Mesothelial cell of epicardium (in vitro differentiated cells): Measurements from ENCODE around the gene OSCP1. TPM values are rescaled to one million over a fixed set of nuclear protein-coding genes. Genes with fewer than 3 reads are reported as not detected.
"Not testable (repeated sequence)": the region's sequence is repeated elsewhere in the genome, so short reads cannot be mapped to it uniquely, and the experiment has no call there.

Source experiments
- DNase-seq, 2 experiments: peaks; one replicate each; pipeline ENCODE4 v3.0.0; 2021; ENCODE audit warnings: low spot score in 2 of 2; ENCODE audit not compliant: unreplicated experiment in 2 of 2
- H3K27ac Mint-ChIP-seq: 2 replicates; pipeline ENCODE4 v1.8.0; 2021; ENCODE audit warnings: mixed read lengths
- H3K27me3 Mint-ChIP-seq: 2 replicates; pipeline ENCODE4 v1.8.0; 2021; ENCODE audit warnings: low read depth, mixed read lengths
- H3K36me3 Mint-ChIP-seq: 2 replicates; pipeline ENCODE4 v1.8.0; 2021; ENCODE audit warnings: mixed read lengths
- H3K4me1 Mint-ChIP-seq: 2 replicates; pipeline ENCODE4 v1.8.0; 2021; ENCODE audit warnings: mixed read lengths
- H3K4me3 Mint-ChIP-seq: 2 replicates; pipeline ENCODE4 v1.8.0; 2021; ENCODE audit warnings: mild to moderate bottlenecking, moderate library complexity, mixed read lengths
- H3K9me3 Mint-ChIP-seq: 2 replicates; pipeline ENCODE4 v1.8.0; 2021; ENCODE audit warnings: mixed read lengths
- CTCF ChIP-seq: fragments of 200-600 bp; sonication (generic); IDR thresholded peaks from one replicate; pipeline ENCODE4 v1.5.0; 2021; ENCODE audit warnings: antibody characterized with exemption; ENCODE audit not compliant: unreplicated experiment
- total RNA-seq: library from RNA; stranded (reverse); gene quantifications from 3 replicates; pipeline ENCODE4 v1.2.1, GENCODE V29; 2021

The OSCP1 gene
- total RNA-seq, 1 donor from 2014 or later = 7.0 TPM

- no peak overlapping the region for H3K27ac Mint-ChIP-seq
- peaks cover 7% of the 10 kb centered on the region for H3K4me1 Mint-ChIP-seq
- TF ChIP-seq CTCF = no peak
- no peak for DNase-seq
- no peaks in the 10 kb centered on the region for H3K36me3 Mint-ChIP-seq
- H3K4me3 Mint-ChIP-seq = no peak overlapping the region
- no peaks in the 10 kb centered on the region for H3K9me3 Mint-ChIP-seq
- peaks cover 3% of the 10 kb centered on the region for H3K27me3 Mint-ChIP-seq
Measured at GRCh38 chr1:36487906-36488305, 37.7 kb upstream of the OSCP1 start.

- H3K4me1 Mint-ChIP-seq, H3K27me3 Mint-ChIP-seq, H3K27ac Mint-ChIP-seq, H3K36me3 Mint-ChIP-seq, H3K9me3 Mint-ChIP-seq, H3K4me3 Mint-ChIP-seq, DNase-seq: not testable (repeated sequence)
Measured at GRCh38 chr1:36487336-36487725, 37.1 kb upstream of the OSCP1 start.

GRCh38 chr1:36486439-36487335, 36.4 kb upstream of the OSCP1 start:
- Mint-ChIP-seq H3K4me1 (peaks cover 15% of the 10 kb centered on the region), H3K4me3 (no peak overlapping the region), H3K9me3 (no peaks in the 10 kb centered on the region), H3K27ac (no peak overlapping the region), H3K27me3 (peaks cover 3% of the 10 kb centered on the region), H3K36me3 (no peaks in the 10 kb centered on the region)
- TF ChIP-seq CTCF = no peak
- DNase-seq = no peak

- Mint-ChIP-seq H3K27ac (no peak overlapping the region), H3K4me3 (no peak overlapping the region), H3K27me3 (peaks cover 2% of the 10 kb centered on the region), H3K9me3 (no peaks in the 10 kb centered on the region), H3K4me1 (peaks cover 18% of the 10 kb centered on the region), H3K36me3 (no peaks in the 10 kb centered on the region)
- no peak for DNase-seq
- no peak for TF ChIP-seq CTCF
Measured at GRCh38 chr1:36486093-36486438, 35.8 kb upstream of the OSCP1 start.

GRCh38 chr1:36484099-36484498, 33.8 kb upstream of the OSCP1 start:
- Mint-ChIP-seq H3K36me3 (no peaks in the 10 kb centered on the region), H3K27me3 (no peaks in the 10 kb centered on the region), H3K9me3 (no peaks in the 10 kb centered on the region), H3K4me1 (peaks cover 13% of the 10 kb centered on the region), H3K4me3 (no peak overlapping the region), H3K27ac (no peak overlapping the region)
- TF ChIP-seq CTCF = no peak
- no peak for DNase-seq

GRCh38 chr1:36482724-36483388, 32.6 kb upstream of the OSCP1 start, which contains the start of gene CSF3R:
Gene CSF3R, minus strand, starts transcription at chr1:36482913. Its CDS starts 3,417 bp downstream, at chr1:36479496.
- H3K9me3 Mint-ChIP-seq = no peaks in the 10 kb centered on the region
- H3K36me3 Mint-ChIP-seq = no peaks in the 10 kb centered on the region
- no peak for DNase-seq
- no peaks in the 10 kb centered on the region for H3K27me3 Mint-ChIP-seq
- peak within 1 kb of the TSS; percentile 36 for H3K27ac Mint-ChIP-seq
- H3K4me3 Mint-ChIP-seq = peak within 1 kb of the TSS; percentile 38
- peaks cover 11% of the 10 kb centered on the region for H3K4me1 Mint-ChIP-seq
- TF ChIP-seq CTCF = no peak
